Karpas-422 (cell line): Measurements from ENCODE around the gene HRH2. TPM values are rescaled to one million over a fixed set of nuclear protein-coding genes. Genes with fewer than 3 reads are reported as not detected.
A peak's percentile ranks its signal among the peaks of the same experiment; 100 is the strongest.
"Not testable (repeated sequence)": the region's sequence is repeated elsewhere in the genome, so short reads cannot be mapped to it uniquely, and the experiment has no call there.

Source experiments
- DNase-seq: peaks from one replicate; pipeline ENCODE4 v3.0.0-alpha.2; 2015
- H2AFZ ChIP-seq: fragments of 200-600 bp; sonication (generic); 2 replicates; pipeline ENCODE4 v1.6.1; 2014; ENCODE audit warnings: antibody characterized with exemption, low read length, mixed read lengths
- H3K27ac ChIP-seq: fragments of 200-600 bp; sonication (generic); 2 replicates; pipeline ENCODE4 v1.5.1; 2014; ENCODE audit warnings: mild to moderate bottlenecking, low read length, moderate library complexity
- H3K27me3 ChIP-seq: fragments of 200-600 bp; sonication (generic); 2 replicates; pipeline ENCODE4 v1.6.1; 2014; ENCODE audit warnings: low read length, mixed read lengths
- H3K36me3 ChIP-seq: fragments of 200-600 bp; sonication (generic); 2 replicates; pipeline ENCODE4 v1.6.1; 2014; ENCODE audit warnings: low read length, mixed read lengths; ENCODE audit not compliant: insufficient read depth
- H3K4me1 ChIP-seq: fragments of 200-600 bp; sonication (generic); 2 replicates; pipeline ENCODE4 v1.6.1; 2014; ENCODE audit warnings: mild to moderate bottlenecking, low read length, mixed read lengths
- H3K4me2 ChIP-seq: fragments of 200-600 bp; sonication (generic); 2 replicates; pipeline ENCODE4 v1.6.1; 2014; ENCODE audit warnings: low read length, low read depth, mild to moderate bottlenecking; ENCODE audit not compliant: poor library complexity, severe bottlenecking
- H3K4me3 ChIP-seq: fragments of 200-600 bp; sonication (generic); 2 replicates; pipeline ENCODE4 v1.5.1; 2014; ENCODE audit warnings: mild to moderate bottlenecking, antibody characterized with exemption, low read length, mixed read lengths
- H3K79me2 ChIP-seq: fragments of 200-600 bp; sonication (generic); 2 replicates; pipeline ENCODE4 v1.6.1; 2014; ENCODE audit warnings: mild to moderate bottlenecking, low read length, mixed read lengths
- H3K9ac ChIP-seq: fragments of 200-600 bp; sonication (generic); 2 replicates; pipeline ENCODE4 v1.6.0; 2014; ENCODE audit warnings: low read length
- H3K9me2 ChIP-seq: fragments of 200-600 bp; sonication (generic), shearing (Covaris generic); replicated peaks from 2 replicates; pipeline ENCODE4 v1.6.0; 2014; ENCODE audit warnings: mild to moderate bottlenecking, low read length, moderate library complexity; ENCODE audit not compliant: insufficient read depth
- H3K9me3 ChIP-seq: fragments of 300-700, 200-600 bp; sonication (generic); 2 replicates; pipeline ENCODE4 v1.6.1; 2014; ENCODE audit warnings: low read length, mixed read lengths
- H4K20me1 ChIP-seq: fragments of 200-600 bp; sonication (generic); 2 replicates; pipeline ENCODE4 v1.6.1; 2014; ENCODE audit warnings: mild to moderate bottlenecking, antibody characterized with exemption, low read length, low read depth; ENCODE audit not compliant: insufficient read depth
- small RNA-seq: library from RNA; depleted of rRNA; stranded (forward); fragments of <200 nt; gene quantifications from one replicate; pipeline ENCODE3, GENCODE V24; 2014
- total RNA-seq: library from RNA; depleted of rRNA; stranded (reverse); fragments of >200 nt; shearing (Covaris generic); gene quantifications from 2 replicates; pipeline ENCODE4 v1.2.3, GENCODE V29; 2014; ENCODE audit warnings: low replicate concordance; rRNA removed

The HRH2 gene
- total RNA-seq, 1 experiment from 2014 or later = not detected

DNA sequence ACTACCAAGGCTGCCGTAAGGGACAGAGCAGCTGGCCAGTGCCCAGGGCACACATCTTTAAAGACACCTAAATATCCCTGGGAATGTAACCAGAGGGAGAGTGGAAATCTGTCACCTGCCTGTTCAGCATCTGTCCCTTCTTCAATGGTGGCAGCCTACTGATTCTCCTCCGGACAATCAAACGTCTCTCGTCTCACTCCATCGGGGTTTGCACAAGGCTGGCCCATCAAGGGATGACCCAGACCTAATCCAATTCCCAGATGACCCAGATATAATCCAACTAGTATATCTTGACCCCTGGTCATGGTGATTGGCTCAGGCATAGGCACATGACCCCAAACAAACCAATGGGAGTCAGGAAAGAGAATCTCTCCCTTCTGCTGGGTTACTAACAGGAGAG, 93.5 kb downstream of the HRH2 start:
- no peak for DNase-seq
- H3K4me1 ChIP-seq = no peaks in the 10 kb centered on the region
- no peak overlapping the region for H3K9ac ChIP-seq

GRCh38 chr5:175752826-175753535, 95.1 kb downstream of the HRH2 start:
- no peak overlapping the region for H3K27ac ChIP-seq
- no peaks in the 10 kb centered on the region for H3K79me2 ChIP-seq
- H3K36me3 ChIP-seq = no peaks in the 10 kb centered on the region
- H3K4me2 ChIP-seq = no peak overlapping the region
- no peaks in the 10 kb centered on the region for H3K9me2 ChIP-seq
- no peak overlapping the region for H3K4me3 ChIP-seq
- H3K9me3 ChIP-seq = no peaks in the 10 kb centered on the region
- no peak overlapping the region for H3K9ac ChIP-seq
- no peak overlapping the region for H2AFZ ChIP-seq
- DNase-seq = no peak
- no peaks in the 10 kb centered on the region for H3K4me1 ChIP-seq
- H3K27me3 ChIP-seq = no peaks in the 10 kb centered on the region
- H4K20me1 ChIP-seq = no peaks in the 10 kb centered on the region

More for the DNA sequence above, 93.5 kb downstream of the HRH2 start:
- no peak overlapping the region for H3K4me3 ChIP-seq
- no peaks in the 10 kb centered on the region for H3K27me3 ChIP-seq
- no peak overlapping the region for H2AFZ ChIP-seq
- no peaks in the 10 kb centered on the region for H3K79me2 ChIP-seq
- no peaks in the 10 kb centered on the region for H3K36me3 ChIP-seq
- H4K20me1 ChIP-seq = no peaks in the 10 kb centered on the region
- no peak overlapping the region for H3K4me2 ChIP-seq
- H3K9me2 ChIP-seq = no peaks in the 10 kb centered on the region
- no peaks in the 10 kb centered on the region for H3K9me3 ChIP-seq
- no peak overlapping the region for H3K27ac ChIP-seq

DNA sequence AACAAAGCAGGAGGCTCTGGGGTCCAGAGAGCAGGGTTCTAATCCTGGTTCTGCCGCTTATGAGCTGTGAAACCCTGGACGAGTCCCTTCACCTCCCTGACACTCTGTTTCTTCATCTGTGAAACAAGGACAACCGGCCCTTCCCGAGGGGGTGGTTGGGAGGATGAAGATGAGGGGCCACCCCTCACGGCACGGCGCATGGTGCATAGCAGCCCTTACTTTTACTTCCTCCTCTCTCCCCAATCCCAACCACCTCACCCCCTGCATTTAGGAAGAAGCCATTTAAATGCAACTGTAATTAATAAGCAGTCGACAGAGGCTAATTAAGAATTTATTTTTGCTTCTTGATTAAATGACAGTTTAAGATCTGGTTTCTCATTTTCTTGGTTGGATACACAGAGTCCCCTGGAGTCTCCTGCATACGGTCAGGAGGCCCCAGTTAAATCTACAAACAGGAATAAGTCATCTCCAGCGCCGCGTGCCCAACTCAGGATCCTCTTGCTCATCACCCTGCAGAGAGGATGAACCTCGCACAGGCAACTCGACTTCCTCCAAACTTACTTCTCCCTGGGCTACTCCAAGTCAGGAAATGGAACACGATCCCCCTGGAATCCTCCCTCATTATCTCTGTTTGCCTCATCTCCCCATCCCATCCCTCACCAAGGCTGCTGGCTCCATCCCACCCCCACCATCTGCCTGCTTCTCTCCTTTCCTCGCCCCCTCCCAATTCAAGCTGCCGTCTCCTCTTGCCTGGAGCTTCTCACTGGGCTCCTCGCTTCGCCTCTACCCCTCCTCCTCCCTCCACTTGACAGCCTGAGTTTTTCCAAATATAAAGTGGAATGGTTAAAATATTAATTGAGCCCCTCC, 95.9 kb downstream of the HRH2 start:
- Histone ChIP-seq H2AFZ (no peak overlapping the region), H3K9me2 (no peaks in the 10 kb centered on the region), H3K27ac (no peak overlapping the region), H3K4me3 (no peak overlapping the region), H3K79me2 (no peaks in the 10 kb centered on the region), H3K4me1 (no peaks in the 10 kb centered on the region), H3K36me3 (no peaks in the 10 kb centered on the region), H3K9ac (no peak overlapping the region), H3K4me2 (no peak overlapping the region), H4K20me1 (no peaks in the 10 kb centered on the region), H3K9me3 (no peaks in the 10 kb centered on the region), H3K27me3 (no peaks in the 10 kb centered on the region)
- DNase-seq = no peak

DNA sequence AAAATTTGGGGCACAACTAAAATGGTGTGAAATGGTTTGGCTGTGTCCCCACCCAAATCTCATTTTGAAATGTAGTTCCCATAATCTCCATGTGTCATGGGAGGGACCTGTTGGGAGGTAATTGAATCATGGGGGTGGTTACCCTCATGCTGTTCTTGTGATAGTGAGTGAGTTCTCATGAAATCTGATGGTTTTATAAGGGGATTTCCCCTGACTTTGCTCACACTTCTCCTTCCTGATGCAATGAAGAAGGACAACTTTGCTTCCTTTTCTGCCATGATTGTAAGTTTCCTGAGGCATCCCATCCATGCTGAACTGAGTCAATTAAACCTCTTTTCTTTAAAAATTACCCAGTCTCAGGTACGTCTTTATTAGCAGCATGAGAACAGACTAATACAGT, 102.1 kb downstream of the HRH2 start:
- not testable (repeated sequence) for H3K4me2 ChIP-seq, H2AFZ ChIP-seq, H3K4me3 ChIP-seq, H3K79me2 ChIP-seq, H3K4me1 ChIP-seq, H3K36me3 ChIP-seq, H4K20me1 ChIP-seq, H3K9ac ChIP-seq, DNase-seq, H3K27ac ChIP-seq, H3K9me3 ChIP-seq, H3K9me2 ChIP-seq, H3K27me3 ChIP-seq

Small RNA genes lying within 50 kb of the gene (small RNA-seq; reads per million reads assigned to genes)
- gene RN7SKP148 = 1.5 reads per million, percentile 43 among the genes with 10 or more reads in this experiment
- gene RNU6-226P = not detected

Other genes starting within 250 kb of the HRH2 start
- not detected in 2 replicates for gene DRD1, start 213.9 kb upstream of the HRH2 start, total RNA-seq
- 62.9 and 87.3 TPM in 2 replicates for gene SFXN1, start 179.5 kb upstream of the HRH2 start, total RNA-seq
- not detected in 2 replicates for gene CPLX2, start 213.5 kb downstream of the HRH2 start, total RNA-seq